HFF-Myc (cell line): ENCODE measurements around the gene SRPK3.
"Not testable (repeated sequence)": the region's sequence is repeated elsewhere in the genome, so short reads cannot be mapped to it uniquely, and the experiment has no call there.

Experiments
- DNase-seq: peaks from one replicate; pipeline ENCODE4 v3.0.0-alpha.2; 2011; ENCODE audit warnings: low read depth; ENCODE audit errors: extremely low read depth
- H3K4me3 ChIP-seq: replicated peaks from 2 replicates; pipeline ENCODE4 v1.5.1; 2011; ENCODE audit warnings: low read depth, mild to moderate bottlenecking, control low read depth, low read length
- TF ChIP-seq, protein P1 (sequence below): IDR thresholded peaks from 2 replicates; pipeline ENCODE4 v1.5.1; 2012; ENCODE audit warnings: mild to moderate bottlenecking, low read depth, low read length, control low read depth; ENCODE audit errors: missing control alignments

Gene SRPK3

DNA sequence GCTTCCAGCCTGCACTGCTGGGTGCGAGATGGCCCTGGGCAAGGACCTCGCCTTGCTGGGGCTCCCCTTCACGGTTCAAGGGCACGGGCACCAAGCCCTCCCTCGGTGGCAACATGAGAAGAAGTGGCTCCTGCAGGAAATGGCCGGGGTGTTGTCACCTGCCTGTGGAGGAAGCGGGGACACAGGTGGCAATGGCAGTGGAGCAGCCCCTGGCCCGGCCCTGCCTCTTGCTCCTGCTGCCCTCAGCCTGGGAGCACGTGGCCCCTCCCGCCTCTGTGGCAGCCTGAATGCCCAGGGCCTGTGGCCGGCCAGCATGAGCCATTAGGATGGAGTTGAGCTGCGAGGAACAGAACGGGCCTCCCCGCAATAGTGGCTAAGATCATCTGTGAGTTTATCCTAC, 39.4 kb upstream of the SRPK3 start:
- H3K4me3 ChIP-seq, result no peak overlapping the region
- no peak for DNase-seq
- TF ChIP-seq, protein P1, sequence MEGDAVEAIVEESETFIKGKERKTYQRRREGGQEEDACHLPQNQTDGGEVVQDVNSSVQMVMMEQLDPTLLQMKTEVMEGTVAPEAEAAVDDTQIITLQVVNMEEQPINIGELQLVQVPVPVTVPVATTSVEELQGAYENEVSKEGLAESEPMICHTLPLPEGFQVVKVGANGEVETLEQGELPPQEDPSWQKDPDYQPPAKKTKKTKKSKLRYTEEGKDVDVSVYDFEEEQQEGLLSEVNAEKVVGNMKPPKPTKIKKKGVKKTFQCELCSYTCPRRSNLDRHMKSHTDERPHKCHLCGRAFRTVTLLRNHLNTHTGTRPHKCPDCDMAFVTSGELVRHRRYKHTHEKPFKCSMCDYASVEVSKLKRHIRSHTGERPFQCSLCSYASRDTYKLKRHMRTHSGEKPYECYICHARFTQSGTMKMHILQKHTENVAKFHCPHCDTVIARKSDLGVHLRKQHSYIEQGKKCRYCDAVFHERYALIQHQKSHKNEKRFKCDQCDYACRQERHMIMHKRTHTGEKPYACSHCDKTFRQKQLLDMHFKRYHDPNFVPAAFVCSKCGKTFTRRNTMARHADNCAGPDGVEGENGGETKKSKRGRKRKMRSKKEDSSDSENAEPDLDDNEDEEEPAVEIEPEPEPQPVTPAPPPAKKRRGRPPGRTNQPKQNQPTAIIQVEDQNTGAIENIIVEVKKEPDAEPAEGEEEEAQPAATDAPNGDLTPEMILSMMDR, result no peak

DNA sequence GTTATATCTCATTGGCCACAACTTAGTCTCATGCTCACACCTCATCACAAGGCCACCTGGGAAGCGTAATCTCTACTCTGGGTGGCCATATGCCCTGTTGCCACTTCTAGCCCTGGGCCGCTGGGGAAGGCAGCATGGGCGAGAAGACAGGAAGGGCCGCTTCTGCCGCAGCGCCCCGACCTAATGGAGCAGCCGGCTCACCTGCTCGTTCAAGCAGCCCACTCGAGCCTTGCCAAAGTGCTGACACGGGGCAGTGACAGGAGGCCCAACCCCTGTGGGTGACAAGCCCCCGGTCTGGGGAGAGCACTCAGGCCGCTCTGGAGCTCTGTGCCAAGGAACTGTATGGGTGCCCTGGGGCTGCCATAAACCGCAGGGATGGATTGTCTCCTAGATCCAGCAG, 38.7 kb upstream of the SRPK3 start:
- not testable (repeated sequence) for H3K4me3 ChIP-seq

DNA sequence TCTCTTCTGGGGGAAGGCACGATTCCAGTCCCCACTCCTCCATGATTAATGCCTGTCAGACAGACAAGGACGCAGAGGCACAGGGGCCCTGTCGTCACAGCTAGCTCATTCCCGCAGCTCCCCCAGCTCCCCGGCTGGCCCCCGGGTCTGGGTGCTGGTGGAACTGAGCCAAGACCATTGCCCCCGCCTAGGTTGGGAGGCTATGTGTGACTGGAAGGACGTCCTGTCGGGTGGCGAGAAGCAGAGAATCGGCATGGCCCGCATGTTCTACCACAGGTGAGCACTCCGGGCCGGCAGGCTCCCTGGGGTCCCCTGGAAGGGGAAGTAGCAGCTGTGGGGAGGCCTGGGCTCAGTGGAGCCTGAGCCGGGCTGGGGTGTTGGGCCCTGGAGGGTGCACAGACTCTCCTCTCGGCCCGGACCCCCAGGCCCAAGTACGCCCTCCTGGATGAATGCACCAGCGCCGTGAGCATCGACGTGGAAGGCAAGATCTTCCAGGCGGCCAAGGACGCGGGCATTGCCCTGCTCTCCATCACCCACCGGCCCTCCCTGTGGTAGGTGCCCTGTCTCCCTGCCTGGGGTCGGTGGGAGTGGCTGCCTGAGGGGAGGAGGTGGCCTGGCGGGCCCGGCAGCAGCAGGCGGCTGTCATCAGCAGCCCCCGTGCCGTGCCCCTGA, 37.9 kb upstream of the SRPK3 start:
- DNase-seq, H3K4me3 ChIP-seq: not testable (repeated sequence)

More for the DNA sequence above, 38.7 kb upstream of the SRPK3 start:
- DNase-seq, result not testable (repeated sequence)

- not testable (repeated sequence) for H3K4me3 ChIP-seq, DNase-seq
Observed at GRCh38 chrX:153743468-153744209, 37.2 kb upstream of the SRPK3 start.

DNA sequence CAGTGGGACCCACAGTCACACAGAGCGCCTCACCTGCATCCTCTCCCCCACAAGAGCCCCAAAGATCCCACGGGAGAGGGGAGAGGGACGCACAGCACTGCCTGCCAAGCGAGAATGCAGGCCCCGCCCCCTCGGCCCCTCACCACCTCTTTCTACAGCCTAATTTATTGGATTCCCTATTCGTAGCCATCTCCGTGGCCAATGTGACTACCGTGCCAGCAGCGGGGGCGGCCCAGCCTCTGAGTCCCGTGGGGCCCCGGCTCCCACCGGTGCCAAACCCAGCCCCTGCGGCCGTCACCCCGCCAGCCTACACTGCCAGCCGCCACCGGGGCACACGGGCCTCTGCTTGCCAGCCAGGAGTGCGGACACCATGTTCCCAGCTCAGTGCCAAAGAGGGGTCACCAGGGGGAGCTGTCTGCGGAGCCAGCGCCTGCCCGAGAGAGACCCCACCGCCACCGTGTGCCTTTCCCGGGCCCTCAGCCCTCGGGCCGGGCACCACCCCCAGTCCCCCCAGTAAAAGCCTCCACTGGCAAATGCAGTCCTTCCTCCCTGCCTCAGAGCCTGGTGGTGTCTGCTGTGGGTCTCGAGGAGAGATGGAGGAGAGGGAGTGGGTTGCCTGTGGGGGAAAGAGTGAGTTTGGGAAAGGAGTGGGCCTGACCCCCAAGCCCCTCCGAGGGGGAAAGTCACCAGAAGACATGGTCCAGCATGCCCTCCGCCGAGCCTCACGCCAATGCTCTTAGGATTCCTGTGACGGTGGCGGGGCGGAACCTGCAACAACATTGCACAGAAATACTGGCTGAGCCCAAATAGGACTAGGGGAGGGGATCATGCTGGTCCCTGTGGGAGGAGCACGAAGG, 36.4 kb upstream of the SRPK3 start:
- H3K4me3 ChIP-seq, result no peak overlapping the region
- no peak for DNase-seq
- TF ChIP-seq, protein P1, result peak; percentile 24

- DNase-seq, H3K4me3 ChIP-seq: not testable (repeated sequence)
Observed at GRCh38 chrX:153745067-153745433, 35.8 kb upstream of the SRPK3 start.

DNA sequence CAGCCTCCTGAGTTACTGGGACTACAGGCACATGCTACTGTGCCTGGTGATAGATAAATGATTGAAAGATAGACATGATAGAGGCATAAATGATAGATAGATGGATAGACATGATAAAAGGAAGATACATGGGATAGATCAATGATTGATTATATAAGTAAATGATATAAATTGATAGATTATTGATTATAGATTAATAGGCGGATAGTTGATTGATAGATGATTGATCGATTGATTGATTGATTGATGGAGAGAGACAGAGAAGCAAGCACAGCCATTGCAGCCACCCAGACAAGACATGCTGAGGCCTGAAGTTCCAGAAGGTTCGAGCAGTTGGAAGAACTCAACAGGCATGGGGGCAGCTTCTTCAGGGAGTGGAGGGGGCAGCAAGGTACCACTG, 34.5 kb upstream of the SRPK3 start:
- TF ChIP-seq, protein P1, result no peak
- no peak for DNase-seq
- no peak overlapping the region for H3K4me3 ChIP-seq

- DNase-seq, H3K4me3 ChIP-seq: not testable (repeated sequence)
Observed at GRCh38 chrX:153746991-153747390, 33.9 kb upstream of the SRPK3 start.

DNA sequence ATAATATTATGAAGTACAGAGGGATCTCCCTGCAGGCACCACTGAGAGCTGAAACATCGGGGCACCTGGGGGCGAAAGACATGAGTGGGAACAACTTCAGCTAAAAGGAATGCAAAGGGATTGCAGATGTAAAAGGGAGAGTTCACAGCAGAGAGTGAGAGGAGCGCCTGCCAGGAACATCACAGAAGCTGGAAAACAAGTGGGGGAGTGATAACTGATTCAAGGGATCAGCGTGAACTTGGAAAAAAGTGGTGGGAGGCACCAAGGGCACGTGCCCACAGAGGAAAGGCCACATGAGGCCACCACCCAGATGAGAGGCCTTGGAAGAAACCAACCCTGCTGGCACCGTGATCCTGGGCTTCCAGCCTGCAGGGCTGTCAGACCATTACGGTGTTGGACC, 31.8 kb upstream of the SRPK3 start:
- DNase-seq, H3K4me3 ChIP-seq: not testable (repeated sequence)
